Measurements from ENCODE around the gene MVD.
"Not testable (repeated sequence)": the region's sequence is repeated elsewhere in the genome, so short reads cannot be mapped to it uniquely, and the experiment has no call there.

Gene MVD

DNA sequence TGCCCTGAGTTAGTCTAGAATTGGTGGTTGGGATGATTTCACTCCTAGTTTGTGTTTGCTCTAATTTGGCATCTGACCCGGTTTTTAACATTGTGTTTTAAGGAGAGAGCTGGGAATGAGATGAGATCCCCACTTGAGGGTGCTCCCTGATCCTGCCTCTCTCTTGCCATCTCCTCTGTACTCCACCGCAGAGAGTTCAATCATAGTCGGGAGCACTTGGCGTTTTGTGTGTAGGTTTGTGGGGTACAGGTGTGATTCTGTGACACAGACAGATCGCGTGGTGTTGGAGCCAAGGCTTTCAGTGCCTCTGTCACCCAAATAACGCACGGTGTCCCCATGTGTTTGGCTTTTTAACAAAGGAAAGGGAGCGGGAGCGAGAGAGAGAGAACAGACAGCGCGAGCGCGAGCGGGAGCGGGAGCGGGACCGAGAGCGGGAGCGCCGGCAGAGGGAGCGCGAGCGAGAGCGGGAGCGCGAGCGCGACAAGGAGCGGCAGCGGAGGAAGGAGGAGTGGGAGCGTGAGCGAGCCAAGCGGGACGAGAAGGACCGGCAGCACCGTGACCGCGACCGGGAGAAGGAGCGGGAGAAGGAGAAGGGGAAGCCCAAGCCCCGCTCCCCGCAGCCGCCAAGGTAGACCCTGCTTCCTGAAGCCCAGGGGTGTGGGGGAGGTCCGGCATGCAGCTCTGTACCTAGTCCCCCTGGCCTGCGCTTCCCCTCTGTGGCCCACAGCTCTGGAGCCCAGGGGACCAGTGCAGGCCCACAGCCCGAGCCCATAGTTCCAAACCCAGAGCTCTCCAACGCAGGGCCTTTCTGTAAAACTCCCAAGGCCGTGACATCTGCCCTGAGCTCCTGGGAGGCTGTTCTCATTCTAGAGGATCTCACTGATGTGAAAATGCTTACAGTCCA, 51.7 kb downstream of the MVD start:
- in situ Hi-C loops (cut with MboI; ENCODE audit: low sequenced_read_pairs) = no loop called here

DNA sequence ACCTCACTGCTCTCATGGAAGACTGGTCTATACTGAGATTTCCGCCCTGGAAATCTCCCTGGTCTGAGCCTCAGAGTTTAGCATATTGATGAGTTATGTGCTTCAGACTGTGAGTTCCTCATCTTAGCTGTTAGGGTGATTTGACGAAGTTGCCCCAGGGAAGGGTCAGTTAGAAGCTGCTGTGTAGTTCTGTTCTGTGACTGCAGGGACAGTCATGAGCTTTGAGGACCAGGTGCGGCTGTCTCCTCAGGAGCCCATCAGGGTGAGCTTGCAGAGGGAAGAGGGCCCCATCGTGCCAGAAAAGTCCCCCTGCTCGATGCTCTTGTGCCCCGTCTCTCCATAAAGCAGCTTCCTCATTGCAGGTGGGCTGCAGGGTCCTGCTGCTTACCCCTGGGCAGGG, 52.8 kb downstream of the MVD start:
- in situ Hi-C loops (cut with MboI; ENCODE audit: low sequenced_read_pairs) = no loop called here

DNA sequence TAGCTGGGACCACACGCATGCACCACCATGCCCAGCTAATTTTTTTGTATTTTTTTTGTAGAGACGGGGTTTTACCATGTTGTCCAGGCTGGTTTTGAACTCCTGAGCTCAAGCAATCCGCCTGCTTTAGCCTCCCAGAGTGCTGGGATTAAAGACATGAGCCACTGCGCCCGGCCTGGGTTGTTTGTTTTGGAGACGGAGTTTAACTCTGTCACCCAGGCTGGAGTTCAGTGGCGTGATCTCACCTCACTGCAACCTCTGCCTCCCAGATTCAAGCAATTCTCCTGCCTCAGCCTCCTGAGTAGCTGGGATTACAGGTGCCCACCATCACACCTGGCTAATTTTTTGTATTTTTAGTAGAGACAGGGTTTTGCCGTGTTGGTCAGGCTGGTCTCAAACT, 53.5 kb downstream of the MVD start:
- in situ Hi-C loops (cut with MboI; ENCODE audit: low sequenced_read_pairs) = not testable (repeated sequence)

DNA sequence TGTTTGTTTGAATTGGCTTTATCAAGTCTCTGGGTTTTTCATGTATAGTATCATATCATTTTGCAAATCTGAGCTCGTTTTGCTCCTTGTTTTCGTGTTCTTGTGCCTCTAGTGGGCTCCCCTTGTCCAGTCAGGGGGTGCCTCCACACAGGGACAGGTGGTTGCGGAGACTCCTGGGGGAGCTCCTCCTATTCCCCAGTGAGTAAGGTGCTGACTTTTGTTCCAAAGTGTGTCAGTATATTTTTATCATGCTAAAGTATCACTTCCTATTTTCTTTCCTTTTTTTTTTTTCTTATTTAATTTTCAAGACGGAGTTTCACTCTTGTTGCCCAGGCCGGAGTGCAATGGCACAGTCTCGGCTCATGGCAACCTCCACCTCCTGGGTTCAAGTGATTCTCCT, 54.8 kb downstream of the MVD start:
- in situ Hi-C loops (cut with MboI; ENCODE audit: low sequenced_read_pairs) = no loop called here

DNA sequence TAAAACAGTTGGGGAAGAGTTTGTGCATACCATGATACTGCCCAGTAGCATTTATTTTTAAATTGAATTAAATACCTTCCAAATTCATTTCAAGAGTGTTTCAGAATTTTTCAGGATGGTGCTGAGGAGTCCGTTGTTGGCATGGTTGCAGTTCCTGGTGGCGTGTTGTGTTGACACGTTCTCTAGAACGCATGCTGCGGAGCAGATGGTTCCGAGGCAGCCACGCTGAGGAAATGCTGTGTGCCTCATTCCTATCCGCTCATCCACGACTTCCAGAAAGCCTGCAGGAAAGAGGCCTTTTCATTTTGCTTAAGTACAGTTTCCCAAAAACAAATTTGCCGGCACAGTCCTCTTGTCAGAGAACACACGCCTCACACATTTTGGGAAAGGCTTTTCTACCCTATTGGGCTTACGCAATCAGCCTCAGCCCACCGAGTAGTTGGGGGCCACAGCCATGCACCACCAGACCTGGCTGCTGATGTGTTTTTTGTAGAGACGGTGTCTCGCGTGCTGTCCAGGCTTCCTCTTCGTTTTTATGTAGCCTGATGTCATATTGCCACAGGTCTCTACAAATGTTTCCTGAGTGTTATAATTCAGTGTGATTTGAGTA, 56.6 kb downstream of the MVD start:
- in situ Hi-C loops (cut with MboI; ENCODE audit: low sequenced_read_pairs) = no loop called here

DNA sequence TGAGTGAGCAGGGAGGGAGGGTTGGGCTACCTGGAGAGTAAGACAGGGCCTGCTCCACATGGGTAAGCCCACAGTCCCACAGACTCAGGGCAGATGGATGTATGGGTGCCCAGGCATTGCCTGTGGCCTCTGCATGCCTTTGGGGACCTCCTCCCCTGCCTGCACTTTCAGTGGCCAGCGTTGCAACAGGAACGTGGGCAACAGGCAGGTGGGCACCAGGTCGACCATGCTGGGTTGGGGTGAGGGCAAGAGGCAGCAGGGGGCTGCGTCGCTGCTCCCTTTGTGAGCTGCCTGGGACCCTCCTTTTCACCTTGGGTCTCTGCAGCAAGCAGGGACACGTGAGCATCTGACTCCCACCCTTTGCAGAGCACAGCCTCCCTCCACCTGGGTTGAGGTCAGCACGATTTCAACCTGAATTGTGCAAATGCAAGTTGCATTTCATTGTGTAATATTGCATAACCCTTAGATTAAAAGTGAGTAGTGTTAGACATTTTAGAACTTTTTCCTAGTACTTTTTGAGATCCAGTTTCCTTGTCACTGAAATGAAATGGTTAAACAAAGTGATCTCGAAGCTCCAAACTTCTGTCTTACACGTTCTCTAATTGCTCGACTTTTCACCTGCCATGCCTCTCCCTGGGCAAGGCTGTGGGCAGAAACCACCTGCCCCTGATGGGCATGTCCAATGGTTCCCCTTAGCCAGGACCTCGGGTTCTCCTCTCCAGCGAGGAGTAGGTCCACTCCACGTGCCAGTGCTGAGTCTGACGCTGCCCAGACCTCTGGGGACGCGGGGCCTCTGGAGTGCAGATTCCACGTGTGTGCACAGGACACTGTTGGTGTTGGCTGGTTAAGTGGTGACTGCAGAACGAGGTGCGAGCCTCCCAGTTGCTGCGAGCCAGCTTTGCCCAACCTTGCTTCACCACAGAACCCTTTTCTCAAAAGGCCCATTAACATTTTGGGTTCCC, 57.4 kb downstream of the MVD start:
- in situ Hi-C loops (cut with MboI; ENCODE audit: low sequenced_read_pairs) = no loop called here

DNA sequence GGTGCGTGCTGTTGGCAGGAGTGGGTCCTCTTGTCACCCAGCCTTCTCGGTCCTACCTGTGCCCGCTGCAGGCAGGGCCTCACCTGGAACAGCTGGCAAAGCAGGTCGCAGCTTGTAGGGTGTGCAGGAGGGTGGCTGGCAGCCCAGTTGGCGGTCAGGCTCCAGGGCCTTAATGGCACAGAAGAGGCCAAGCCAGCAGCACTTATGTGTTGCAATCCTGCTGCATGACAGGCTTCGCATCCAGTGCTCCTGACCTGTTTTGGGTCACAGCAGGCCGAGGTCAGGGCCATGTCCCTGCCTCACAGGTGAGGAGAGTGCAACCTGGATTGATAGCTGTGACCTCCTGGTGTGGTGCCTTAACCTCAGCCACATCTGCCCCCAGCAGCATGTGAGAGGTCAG, 60.8 kb downstream of the MVD start:
- in situ Hi-C loops (cut with MboI; ENCODE audit: low sequenced_read_pairs) = no loop called here
